IPS DF 6.9 (cell line): Measurements from ENCODE around the gene ADCY2.

Experiments used
- DNase-seq: peaks from one replicate; pipeline ENCODE4 v3.0.0-alpha.2; 2013; ENCODE audit warnings: low read depth, low spot score
- H3K27ac ChIP-seq: one replicate; pipeline ENCODE4 v1.5.1; 2013; ENCODE audit warnings: low read length, control low read depth
- H3K27me3 ChIP-seq: 2 replicates; pipeline ENCODE4 v1.6.1; 2013; ENCODE audit warnings: mild to moderate bottlenecking, low read length; ENCODE audit not compliant: control insufficient read depth, insufficient read depth
- H3K36me3 ChIP-seq: 2 replicates; pipeline ENCODE4 v1.6.1; 2013; ENCODE audit warnings: low read length; ENCODE audit not compliant: control insufficient read depth, insufficient read depth
- H3K4me1 ChIP-seq: 2 replicates; pipeline ENCODE4 v1.6.1; 2013; ENCODE audit warnings: low read length; ENCODE audit not compliant: control insufficient read depth, insufficient read depth
- H3K4me3 ChIP-seq: 2 replicates; pipeline ENCODE4 v1.5.1; 2013; ENCODE audit warnings: mild to moderate bottlenecking, low read length
- H3K9me3 ChIP-seq: 2 replicates; pipeline ENCODE4 v1.6.1; 2013; ENCODE audit warnings: low read length, inconsistent platforms; ENCODE audit not compliant: control insufficient read depth, insufficient read depth
- WGBS: extraction: QIAGEN DNeasy Blood & Tissue Kit; methylation state at CpG from one replicate; pipeline ENCODE4 v1.1.7; 2013; ENCODE audit warnings: mixed read lengths, missing lambda C conversion rate; ENCODE audit not compliant: insufficient read length, insufficient coverage; 5-methylcytosine and 5-hydroxymethylcytosine counted together

ADCY2 gene

DNA sequence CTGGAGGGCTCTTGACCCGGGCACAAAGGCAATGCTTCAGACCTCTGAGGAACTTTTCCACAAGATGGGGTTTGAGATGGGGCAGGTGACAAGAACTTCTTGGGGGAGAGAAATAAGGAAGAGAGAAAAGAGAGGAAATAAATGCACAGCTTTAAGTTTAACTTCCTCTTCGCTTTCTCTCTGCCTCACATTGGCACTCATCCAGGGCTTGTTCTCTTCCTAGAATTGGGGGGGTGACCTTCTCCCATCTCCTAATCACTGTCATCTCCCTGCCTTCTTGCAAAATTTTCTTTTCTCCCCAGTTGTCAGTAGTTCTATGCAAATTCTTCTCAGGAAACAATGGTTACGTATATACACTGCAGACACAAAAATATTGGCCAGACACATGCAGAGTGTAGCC, 19.1 kb upstream of the ADCY2 start:
- Histone ChIP-seq H3K9me3 (no peaks in the 10 kb centered on the region), H3K27me3 (no peaks in the 10 kb centered on the region)
- no CpG with 5 or more reads among the region's 3 CpGs for WGBS

DNA sequence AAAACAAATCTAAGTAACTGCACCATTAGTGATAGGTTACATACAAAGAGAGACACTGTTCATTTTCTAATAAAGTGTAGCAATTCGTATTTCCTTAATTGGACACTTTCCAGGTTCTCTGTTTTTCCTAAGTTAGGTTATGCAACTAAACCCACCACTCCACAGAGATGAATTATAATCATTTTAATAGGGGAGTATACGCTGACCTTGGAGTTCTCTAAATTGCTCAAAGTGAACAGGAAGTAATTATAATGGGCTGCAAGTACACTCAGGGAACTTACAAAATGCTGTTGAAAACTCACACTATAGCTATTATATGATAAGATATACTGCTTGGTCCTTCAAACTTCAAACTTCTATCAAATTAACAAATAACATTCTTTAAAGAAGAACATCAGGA, 18.2 kb upstream of the ADCY2 start:
- Histone ChIP-seq H3K27ac (no peak overlapping the region), H3K4me1 (no peaks in the 10 kb centered on the region), H3K36me3 (no peaks in the 10 kb centered on the region), H3K27me3 (no peaks in the 10 kb centered on the region), H3K9me3 (no peaks in the 10 kb centered on the region), H3K4me3 (no peak overlapping the region)
- DNase-seq = no peak
- no CpG with 5 or more reads among the region's 2 CpGs for WGBS

More for the DNA sequence above, 19.1 kb upstream of the ADCY2 start:
- Histone ChIP-seq H3K4me3 (no peak overlapping the region), H3K27ac (no peak overlapping the region), H3K36me3 (no peaks in the 10 kb centered on the region), H3K4me1 (no peaks in the 10 kb centered on the region)
- DNase-seq = no peak

DNA sequence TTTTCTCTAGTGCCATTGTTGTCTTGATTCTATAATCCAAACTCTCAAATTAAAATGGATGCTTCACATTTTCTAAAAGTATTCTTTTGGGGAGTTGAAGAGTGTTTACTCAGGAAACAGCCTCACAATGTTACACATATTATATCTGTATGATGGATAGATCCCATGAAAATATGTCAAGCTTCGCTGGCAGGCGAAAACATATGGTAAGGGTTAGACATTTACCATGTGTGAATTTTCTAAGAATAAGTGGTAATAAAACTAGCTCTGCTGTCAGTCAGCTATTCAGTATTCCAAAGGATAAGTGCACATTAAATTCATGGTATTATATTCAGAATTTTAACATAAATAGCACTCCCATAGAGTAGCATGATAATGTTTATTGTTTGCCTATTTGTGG, 13.3 kb upstream of the ADCY2 start:
- no peaks in the 10 kb centered on the region for H3K36me3 ChIP-seq
- H3K27me3 ChIP-seq = no peaks in the 10 kb centered on the region
- DNase-seq = no peak
- no CpG with 5 or more reads among the region's 2 CpGs for WGBS
- H3K4me3 ChIP-seq = no peak overlapping the region
- H3K27ac ChIP-seq = no peak overlapping the region
- H3K4me1 ChIP-seq = no peaks in the 10 kb centered on the region
- no peaks in the 10 kb centered on the region for H3K9me3 ChIP-seq

DNA sequence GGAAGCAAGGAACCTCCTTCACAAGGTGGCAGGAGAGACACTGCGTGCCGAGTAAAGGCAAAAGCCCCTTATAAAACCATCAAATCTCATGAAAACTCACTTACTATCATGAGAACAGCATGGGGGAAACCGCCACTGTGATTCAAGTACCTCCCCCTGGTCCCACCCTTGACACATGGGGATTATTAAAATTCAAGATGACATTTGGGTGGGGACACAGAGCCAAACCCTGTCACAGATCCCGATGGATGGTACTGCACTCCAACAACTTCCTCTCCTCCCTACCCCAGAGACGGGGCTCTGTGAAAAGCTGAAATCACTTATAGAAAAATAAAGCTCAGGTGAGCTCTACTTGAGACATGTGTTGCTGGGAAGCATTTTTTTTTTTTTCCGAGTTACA, 10.3 kb upstream of the ADCY2 start:
- Histone ChIP-seq H3K4me3 (no peak overlapping the region), H3K27ac (no peak overlapping the region), H3K9me3 (no peaks in the 10 kb centered on the region), H3K27me3 (no peaks in the 10 kb centered on the region), H3K4me1 (no peaks in the 10 kb centered on the region), H3K36me3 (no peaks in the 10 kb centered on the region)
- DNase-seq = no peak
- WGBS = no CpG with 5 or more reads among the region's 6 CpGs

DNA sequence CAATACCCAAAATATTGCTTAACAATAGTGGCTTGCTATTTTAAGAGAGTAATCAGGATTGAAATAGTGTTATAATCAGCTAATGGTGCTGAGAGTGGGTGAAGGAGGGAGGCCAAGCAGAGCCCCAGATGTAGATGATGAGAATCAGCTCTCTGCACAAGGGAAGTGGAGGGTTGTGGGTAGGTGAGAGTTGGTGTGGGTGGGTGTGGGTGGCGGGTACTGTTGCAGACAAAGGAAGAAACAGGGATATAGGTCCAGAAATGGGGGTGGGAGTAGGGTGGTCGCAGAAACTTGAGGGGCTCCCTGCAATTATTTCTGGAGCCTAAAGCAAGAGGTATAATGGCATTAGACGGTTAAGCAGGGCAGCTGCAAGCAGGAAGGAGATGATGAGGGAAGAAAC, 7.4 kb upstream of the ADCY2 start:
- Histone ChIP-seq H3K4me3 (no peak overlapping the region), H3K4me1 (no peaks in the 10 kb centered on the region), H3K27me3 (no peaks in the 10 kb centered on the region), H3K36me3 (no peaks in the 10 kb centered on the region), H3K27ac (no peak overlapping the region), H3K9me3 (no peaks in the 10 kb centered on the region)
- DNase-seq = no peak
- no CpG with 5 or more reads among the region's 3 CpGs for WGBS

DNA sequence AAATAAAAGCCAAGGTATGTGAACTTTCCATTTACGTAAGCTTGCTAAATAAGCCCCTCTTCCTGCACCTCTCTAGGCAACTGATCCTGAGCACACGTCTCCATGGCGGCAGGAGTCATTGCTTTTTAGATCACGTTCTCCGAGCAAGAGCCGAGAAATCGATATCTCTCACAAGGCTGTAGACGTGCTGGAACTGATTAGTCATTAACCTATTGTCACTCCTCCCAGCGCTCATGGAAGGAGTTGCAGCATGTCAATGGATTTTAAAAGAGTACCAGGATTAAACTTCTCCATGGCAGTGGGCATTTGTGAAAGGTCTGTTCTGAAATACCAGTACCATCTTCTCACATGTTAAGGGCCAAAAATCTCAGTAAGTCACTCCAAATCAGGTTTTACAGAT, 4.7 kb upstream of the ADCY2 start:
- no CpG with 5 or more reads among the region's 9 CpGs for WGBS
- no peaks in the 10 kb centered on the region for H3K9me3 ChIP-seq

DNA sequence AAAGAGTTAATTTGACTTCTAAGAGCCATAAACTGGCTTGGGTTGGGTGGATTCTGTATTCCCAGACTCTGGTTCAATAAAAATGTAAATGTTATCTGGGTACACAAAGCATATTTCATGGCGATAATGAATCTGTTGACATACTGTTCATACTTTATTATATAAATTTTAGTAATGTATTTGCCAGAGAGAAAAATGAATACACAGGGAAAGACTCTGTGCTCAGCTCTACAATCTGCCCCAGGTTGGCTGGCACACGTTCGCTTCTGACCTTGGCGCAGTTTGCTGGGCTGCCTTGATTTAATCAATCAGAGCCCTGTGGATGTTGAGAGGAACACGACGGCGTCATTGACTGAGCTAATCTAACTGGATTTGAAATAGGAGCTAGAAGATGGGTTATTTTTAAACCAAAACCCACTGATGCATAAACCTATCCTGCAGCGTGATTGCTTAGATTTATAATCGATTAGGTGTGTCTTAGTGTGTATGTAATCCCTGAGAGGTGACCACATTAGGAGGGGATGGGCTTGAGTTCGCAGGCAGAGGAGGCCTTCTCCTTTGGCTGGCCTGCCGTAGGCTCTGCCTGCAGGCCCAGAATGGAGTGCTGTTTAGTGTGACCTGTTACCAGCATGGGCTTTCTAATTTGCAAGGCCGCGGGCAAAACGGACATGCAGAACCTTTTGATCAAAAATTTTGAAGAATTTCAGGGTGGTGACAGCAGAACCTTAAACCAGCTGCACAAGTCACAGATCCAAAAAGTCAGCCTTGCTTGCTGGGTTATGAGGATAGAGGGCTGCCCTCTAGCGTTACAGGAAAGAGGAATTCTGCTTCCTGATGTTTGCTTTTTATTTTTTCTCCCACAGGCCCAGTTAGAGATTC, 3.9 kb upstream of the ADCY2 start:
- H3K36me3 ChIP-seq = no peaks in the 10 kb centered on the region
- H3K27me3 ChIP-seq = no peaks in the 10 kb centered on the region
- H3K9me3 ChIP-seq = no peaks in the 10 kb centered on the region
- no peak for DNase-seq
- H3K4me3 ChIP-seq = no peak overlapping the region
- WGBS = no CpG with 5 or more reads among the region's 15 CpGs
- H3K4me1 ChIP-seq = peaks cover 6% of the 10 kb centered on the region
- no peak overlapping the region for H3K27ac ChIP-seq

More for the DNA sequence above, 4.7 kb upstream of the ADCY2 start:
- no peak overlapping the region for H3K4me3 ChIP-seq
- no peaks in the 10 kb centered on the region for H3K36me3 ChIP-seq
- H3K27me3 ChIP-seq = no peaks in the 10 kb centered on the region
- H3K4me1 ChIP-seq = peaks cover 6% of the 10 kb centered on the region
- no peak overlapping the region for H3K27ac ChIP-seq
- no peak for DNase-seq

DNA sequence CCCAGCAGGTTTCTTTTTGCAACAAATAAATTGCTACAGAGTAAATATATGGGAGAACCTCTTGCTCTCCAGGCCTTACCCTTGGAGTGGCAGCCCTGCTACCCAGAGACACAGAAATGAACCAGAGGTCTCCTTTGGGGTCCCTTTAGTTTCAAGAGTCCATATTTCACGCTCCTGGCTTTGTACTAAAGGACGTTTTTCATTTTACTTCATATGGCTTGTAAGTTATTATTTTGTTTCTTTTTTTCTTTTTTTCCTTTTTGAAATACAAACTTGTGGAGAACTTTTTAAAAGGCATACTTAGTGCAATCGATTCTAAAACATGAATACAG, 3.3 kb upstream of the ADCY2 start:
- H3K9me3 ChIP-seq = no peaks in the 10 kb centered on the region
- peaks cover 6% of the 10 kb centered on the region for H3K4me1 ChIP-seq
- no peaks in the 10 kb centered on the region for H3K27me3 ChIP-seq
- no peak for DNase-seq
- no CpG with 5 or more reads among the region's 3 CpGs for WGBS
- H3K36me3 ChIP-seq = no peaks in the 10 kb centered on the region
- H3K4me3 ChIP-seq = no peak overlapping the region
- H3K27ac ChIP-seq = no peak overlapping the region

DNA sequence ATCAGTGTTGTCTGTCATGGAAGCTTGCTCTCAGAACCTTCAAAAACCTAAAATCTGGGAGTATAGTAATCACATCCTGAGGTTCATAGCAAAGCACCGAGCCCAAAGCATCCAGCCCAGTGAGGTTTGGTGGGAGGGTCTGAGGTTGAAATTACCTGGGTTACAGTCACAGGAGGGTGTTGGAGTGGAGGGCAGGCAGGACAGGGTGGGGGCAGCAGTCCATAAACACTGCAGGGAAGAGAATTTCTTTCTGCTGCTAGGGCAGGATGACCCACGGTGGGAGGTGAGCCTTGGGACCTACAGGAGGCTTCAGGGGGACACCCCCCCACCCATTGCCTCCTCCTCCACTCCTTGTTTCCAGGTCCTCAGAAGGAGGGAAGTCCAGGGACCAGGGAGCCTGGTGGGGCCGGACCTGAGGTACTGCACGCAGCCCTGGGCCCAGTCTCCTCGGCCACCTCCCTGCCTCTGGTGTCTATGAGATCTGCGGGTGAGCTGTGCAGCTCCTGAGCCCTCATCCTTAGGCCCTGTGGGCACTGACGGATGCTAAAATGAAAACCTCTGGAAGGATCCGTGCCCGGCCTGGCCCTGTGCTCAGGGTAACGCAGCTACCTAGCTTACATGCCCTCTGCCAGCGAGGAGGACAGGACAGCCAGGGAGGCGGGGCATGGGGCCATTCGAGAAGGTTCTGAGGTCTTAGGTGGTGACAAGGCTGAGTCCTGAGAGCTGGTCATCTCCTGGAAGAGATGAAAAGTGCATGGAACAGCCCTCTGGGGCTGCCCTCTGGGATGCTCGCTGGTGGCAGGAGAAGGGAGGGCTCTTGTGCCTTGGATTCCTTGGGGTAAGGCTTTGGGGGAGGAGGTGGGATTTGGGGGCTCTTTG, 1.8 kb upstream of the ADCY2 start:
- peaks cover 7% of the 10 kb centered on the region for H3K4me1 ChIP-seq
- no peak for DNase-seq
- H3K27me3 ChIP-seq = no peaks in the 10 kb centered on the region
- H3K9me3 ChIP-seq = no peaks in the 10 kb centered on the region
- WGBS = no CpG with 5 or more reads among the region's 14 CpGs
- H3K27ac ChIP-seq = no peak overlapping the region
- no peaks in the 10 kb centered on the region for H3K36me3 ChIP-seq
- peak overlapping the region; percentile 46; the same call in 1 of the 2 replicates for H3K4me3 ChIP-seq

DNA sequence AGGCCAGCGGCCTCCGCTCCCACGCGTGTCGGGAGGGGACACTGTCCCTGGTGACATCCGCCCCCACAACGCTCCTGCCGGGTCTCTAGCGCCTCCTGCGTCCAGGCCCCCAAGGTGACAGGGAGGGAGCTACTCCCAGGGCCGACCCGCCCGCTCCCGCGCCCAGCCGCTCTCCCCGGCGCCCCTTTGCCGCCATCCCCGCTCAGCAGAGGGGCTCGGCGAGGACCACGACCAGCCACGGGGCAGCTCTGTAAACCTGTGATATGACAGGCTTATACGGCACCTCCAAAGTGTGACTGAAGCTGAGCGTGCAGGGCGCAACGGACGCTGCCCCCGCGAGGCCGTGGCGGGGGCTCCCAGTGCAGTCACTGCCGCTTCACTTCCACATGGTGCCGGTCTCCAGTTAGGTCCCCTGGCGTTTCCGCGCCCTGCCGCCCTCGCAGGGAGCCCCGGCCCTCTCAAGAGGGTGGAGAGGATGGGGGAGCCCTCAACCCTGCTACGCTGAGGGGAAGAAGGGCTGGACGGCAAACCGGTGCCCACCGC, 978 bp upstream of the ADCY2 start:
- no CpG with 5 or more reads among the region's 45 CpGs for WGBS
- Histone ChIP-seq H3K36me3 (no peaks in the 10 kb centered on the region), H3K4me3 (peak overlapping the region; percentile 46; the same call in 1 of the 2 replicates), H3K27ac (no peak overlapping the region), H3K27me3 (no peaks in the 10 kb centered on the region), H3K9me3 (no peaks in the 10 kb centered on the region), H3K4me1 (peaks cover 7% of the 10 kb centered on the region)
- DNase-seq = no peak
